GM21786 (cell line): ENCODE measurements around the gene NECTIN3.

Experiments
- ATAC-seq: cut with Tn5 transposase; IDR thresholded peaks from one replicate; pipeline ENCODE4 v1.9.1; 2021; ENCODE audit not compliant: unreplicated experiment

Gene NECTIN3

GRCh38 chr3:111071257-111072030 is at the start of gene NECTIN3:
Gene NECTIN3 (plus strand): TSS chr3:111071816. CDS start chr3:111072018, 202 bp downstream.
- ATAC-seq, result peak; percentile 77

- ATAC-seq, result no peak
Measured at GRCh38 chr3:111027868-111028267, 43.7 kb upstream of the NECTIN3 start.

GRCh38 chr3:111031538-111031937 is 40.1 kb upstream of the NECTIN3 start:
- ATAC-seq, result no peak

GRCh38 chr3:111032677-111033076 is 38.9 kb upstream of the NECTIN3 start:
- ATAC-seq, result no peak

GRCh38 chr3:111033470-111034050 is 38.1 kb upstream of the NECTIN3 start:
- ATAC-seq, result no peak

GRCh38 chr3:111035316-111035715 is 36.3 kb upstream of the NECTIN3 start:
- ATAC-seq, result no peak

- ATAC-seq, result peak; percentile 36
Measured at GRCh38 chr3:111035902-111036301, 35.7 kb upstream of the NECTIN3 start.

- no peak for ATAC-seq
Measured at GRCh38 chr3:111040959-111041358, 30.7 kb upstream of the NECTIN3 start.

- no peak for ATAC-seq
Measured at GRCh38 chr3:111045564-111045963, 26.1 kb upstream of the NECTIN3 start.

GRCh38 chr3:111047042-111047441 is 24.6 kb upstream of the NECTIN3 start:
- ATAC-seq, result no peak

GRCh38 chr3:111047812-111048435 is 23.7 kb upstream of the NECTIN3 start:
- ATAC-seq, result no peak

GRCh38 chr3:111051354-111051753 is 20.3 kb upstream of the NECTIN3 start:
- ATAC-seq, result no peak

- ATAC-seq, result no peak
Measured at GRCh38 chr3:111068574-111068973, 3.0 kb upstream of the NECTIN3 start.

GRCh38 chr3:111069974-111070771 is 1.4 kb upstream of the NECTIN3 start:
- no peak for ATAC-seq

- peak; percentile 4 for ATAC-seq
Measured at GRCh38 chr3:111070772-111071256, 802 bp upstream of the NECTIN3 start.

- ATAC-seq, result peak; percentile 22
Measured at GRCh38 chr3:111072031-111072921, 660 bp downstream of the NECTIN3 start.

GRCh38 chr3:111073218-111073617 is 1.6 kb downstream of the NECTIN3 start:
- no peak for ATAC-seq

- ATAC-seq, result no peak
Measured at GRCh38 chr3:111076732-111077131, 5.1 kb downstream of the NECTIN3 start.

- ATAC-seq, result no peak
Measured at GRCh38 chr3:111077369-111077768, 5.8 kb downstream of the NECTIN3 start.

GRCh38 chr3:111080413-111080812 is 8.8 kb downstream of the NECTIN3 start:
- no peak for ATAC-seq
